ENCODE measurements around the gene PER3. TPM values are rescaled to one million over a fixed set of nuclear protein-coding genes. Genes with fewer than 3 reads are reported as not detected.
A peak's percentile ranks its signal among the peaks of the same experiment; 100 is the strongest.
"Not testable (repeated sequence)": the region's sequence is repeated elsewhere in the genome, so short reads cannot be mapped to it uniquely, and the experiment has no call there.

The PER3 gene
- total and polyA plus RNA-seq, 7 donors = 1.4 to 15.1 (median 4.8) TPM

- 81 to 90% (median 85%) methylated on average over 5 of the region's 5 CpGs for WGBS, 3 donors
- Histone ChIP-seq H3K9me3 (peaks cover 7% of the 10 kb centered on the region), H3K4me1 (peaks cover 14% of the 10 kb centered on the region), H3K27ac (no peak overlapping the region), H3K27me3 (ENCODE audit: insufficient read depth in 3 of 3, low read length in 2 of 3) (no peaks in the 10 kb centered on the region), H3K36me3 (ENCODE audit: insufficient read depth in 1 of 2, low read depth in 1 of 2) (peaks cover 11 to 95% of the 10 kb centered on the region in 2 donors), H3K4me3 (no peak overlapping the region)
- intact Hi-C loops (cut with DNase I) = loop anchor here (5.0 to 10.0 kb wide), 2 partner anchors 37 to 115 kb away; no protein-coding TSS in a partner anchor
- DNase-seq = no peak
- no peak for TF ChIP-seq CTCF (IDR thresholded peaks at IDR 0.05)
- ATAC-seq = no peak
Measured at GRCh38 chr1:7789828-7790227, 5.7 kb downstream of the PER3 start.

- DNase-seq; H3K4me3 ChIP-seq; H3K27me3 ChIP-seq (ENCODE audit: insufficient read depth in 3 of 3, low read length in 2 of 3); H3K9me3 ChIP-seq; ATAC-seq; H3K27ac ChIP-seq; H3K4me1 ChIP-seq: not testable (repeated sequence)
- intact Hi-C loops (cut with DNase I) = loop anchor here in 1 of 2 donors (5.0 kb wide), 1 partner anchor 36 kb away; no protein-coding TSS in a partner anchor
- WGBS, 3 donors = 97 to 100% (median 97%) methylated on average over 3 of the region's 3 CpGs
- peaks cover 15 to 100% of the 10 kb centered on the region in 2 donors for H3K36me3 ChIP-seq (ENCODE audit: insufficient read depth in 1 of 2, low read depth in 1 of 2)
Measured at GRCh38 chr1:7791027-7791426, 6.9 kb downstream of the PER3 start.

GRCh38 chr1:7795406-7795805 lies 11.3 kb downstream of the PER3 start:
- peaks cover 9 to 100% of the 10 kb centered on the region in 2 donors for H3K36me3 ChIP-seq (ENCODE audit: insufficient read depth in 1 of 2, low read depth in 1 of 2)
- DNase-seq = no peak
- no peaks in the 10 kb centered on the region for H3K4me1 ChIP-seq
- H3K27ac ChIP-seq = no peak overlapping the region
- intact Hi-C loops (cut with DNase I) = no loop called here
- WGBS, 3 donors = 77 to 90% (median 82%) methylated on average over 12 of the region's 12 CpGs
- H3K27me3 ChIP-seq (ENCODE audit: insufficient read depth in 3 of 3, low read length in 2 of 3) = no peaks in the 10 kb centered on the region
- peaks cover 7% of the 10 kb centered on the region for H3K9me3 ChIP-seq
- no peak for TF ChIP-seq CTCF (IDR thresholded peaks at IDR 0.05)
- no peak for ATAC-seq
- H3K4me3 ChIP-seq = no peak overlapping the region

GRCh38 chr1:7805460-7805859 lies 21.4 kb downstream of the PER3 start:
- intact Hi-C loops (cut with DNase I) = no loop called here
- no peaks in the 10 kb centered on the region for H3K9me3 ChIP-seq
- H3K27me3 ChIP-seq (ENCODE audit: insufficient read depth in 3 of 3, low read length in 2 of 3) = no peaks in the 10 kb centered on the region
- peaks cover 15 to 100% of the 10 kb centered on the region in 2 donors for H3K36me3 ChIP-seq (ENCODE audit: insufficient read depth in 1 of 2, low read depth in 1 of 2)
- no peak overlapping the region for H3K27ac ChIP-seq
- no peak overlapping the region for H3K4me3 ChIP-seq
- H3K4me1 ChIP-seq = no peaks in the 10 kb centered on the region
- no peak for TF ChIP-seq CTCF (IDR thresholded peaks at IDR 0.05)
- WGBS, 3 donors = 78 to 89% (median 80%) methylated on average over 9 of the region's 9 CpGs
- DNase-seq (no peak), ATAC-seq (no peak)

GRCh38 chr1:7808253-7808844 lies 24.3 kb downstream of the PER3 start:
- Histone ChIP-seq H3K36me3 (ENCODE audit: insufficient read depth in 1 of 2, low read depth in 1 of 2) (peaks cover 17 to 98% of the 10 kb centered on the region in 2 donors), H3K4me3 (no peak overlapping the region), H3K4me1 (no peaks in the 10 kb centered on the region), H3K27me3 (ENCODE audit: insufficient read depth in 3 of 3, low read length in 2 of 3) (no peaks in the 10 kb centered on the region), H3K27ac (no peak overlapping the region), H3K9me3 (no peaks in the 10 kb centered on the region)
- WGBS, 3 donors = 27 to 43% (median 41%) methylated on average over 1 of the region's 1 CpG
- intact Hi-C loops (cut with DNase I) = no loop called here
- DNase-seq (no peak), ATAC-seq (no peak)
- TF ChIP-seq CTCF (IDR thresholded peaks at IDR 0.05) = peak; percentile 37
